K562 (cell line): Measurements from ENCODE around the gene FGR. TPM values are rescaled to one million over a fixed set of nuclear protein-coding genes. Genes with fewer than 3 reads are reported as not detected.

Experiments used
- CREB1 ChIP-seq, 2 experiments: sonication (generic) in 1 of 2; formaldehyde crosslinking in 1 of 2; IDR thresholded peaks; 2 replicates each; pipeline versions ENCODE4 v1.6.1 to v1.8.0; 2012 to 2022; ENCODE audit warnings: inconsistent platforms in 1 of 2, mild to moderate bottlenecking in 1 of 2, missing genetic modification reagents in 1 of 2, moderate library complexity in 1 of 2
- ELF1 ChIP-seq: fragments of 200-800 bp; sonication (Bioruptor generic); IDR thresholded peaks from 2 replicates; pipeline ENCODE4 v1.6.1; 2016; ENCODE audit warnings: missing genetic modification characterization, missing compliant biosample characterization
- IRF2 ChIP-seq: sonication (generic); formaldehyde crosslinking; IDR thresholded peaks from 2 replicates; pipeline ENCODE4 v1.8.1; 2022; ENCODE audit warnings: mild to moderate bottlenecking, missing genetic modification reagents
- KLF6 ChIP-seq: fragments of 250-450 bp; sonication (Bioruptor Pico); IDR thresholded peaks from 2 replicates; pipeline ENCODE4 v1.4.0; 2020; ENCODE audit warnings: mild to moderate bottlenecking, moderate library complexity, borderline replicate concordance
- NONO ChIP-seq, 2 experiments: fragments of 200-400 bp in 1 of 2; fragments of 450-650 bp in 1 of 2; formaldehyde crosslinking in 1 of 2; IDR thresholded peaks; 2 replicates each; pipeline ENCODE4 v1.6.1; 2017; ENCODE audit warnings: low read depth in 2 of 2, mild to moderate bottlenecking in 2 of 2, moderate library complexity in 2 of 2, low read length in 1 of 2
- polyA plus RNA-seq, 8 experiments: library from polyadenylated mRNA; depleted of rRNA in 4 of 8; stranded (reverse) in 5 of 8; unstranded in 3 of 8; fragments of >200 nt; fragmentation: Nextera tagmentation in 2 of 8; fragmentation: Illumina TruSeq in 1 of 8; extraction: Ambion mirVana in 2 of 8; extraction: Trizol in 1 of 8; gene quantifications; 2 replicates each; pipeline versions ENCODE4 v1.2.1 to v1.2.3, GENCODE V29; 2011 to 2014; ENCODE audit warnings: inconsistent platforms in 1 of 8, missing spikeins in 1 of 8
- total RNA-seq, 7 experiments: library from RNA; depleted of rRNA in 6 of 7; stranded (reverse); fragments of >200 nt in 6 of 7; fragmentation: Illumina TruSeq in 2 of 7; extraction: Trizol in 2 of 7; gene quantifications; 2 replicates each; pipeline versions ENCODE4 v1.2.1 to v1.2.3, GENCODE V29; 2011 to 2021; ENCODE audit warnings: low replicate concordance in 1 of 7
- TF ChIP-seq, protein P1 (sequence below), 2 experiments: fragments of 450-650 bp in 1 of 2; sonication (generic) in 1 of 2; formaldehyde crosslinking in 1 of 2; IDR thresholded peaks; 2 replicates each; pipeline versions ENCODE4 v1.7.1 to v1.9.0; 2016 to 2022; ENCODE audit warnings: inconsistent platforms in 1 of 2, mild to moderate bottlenecking in 1 of 2, missing genetic modification reagents in 1 of 2
- TF ChIP-seq, protein P2 (sequence below): fragments of 450-650 bp; formaldehyde crosslinking; conservative IDR thresholded peaks from 2 replicates; pipeline ENCODE4 v1.4.0; 2022; ENCODE audit warnings: mild to moderate bottlenecking, missing genetic modification characterization
- TF ChIP-seq, protein P3 (sequence below), 2 experiments: IDR thresholded peaks in 1 of 2; conservative IDR thresholded peaks in 1 of 2; 2 replicates each; pipeline ENCODE4 v1.6.1; 2016; ENCODE audit warnings: low read depth in 2 of 2, mild to moderate bottlenecking in 1 of 2, missing compliant biosample characterization in 1 of 2, missing genetic modification characterization in 1 of 2, moderate library complexity in 1 of 2
- TF ChIP-seq, protein P4 (sequence below): fragments of 200-800 bp; sonication (Bioruptor generic); IDR thresholded peaks from 2 replicates; pipeline ENCODE4 v1.6.1; 2017; ENCODE audit warnings: missing genetic modification characterization, missing compliant biosample characterization

Gene FGR
- total and polyA plus RNA-seq, 9 of the 15 experiments (the other 6 are each of a cell fraction or from before 2014, with no cell fraction given) = 0.04 to 0.11 TPM; not detected in 7

DNA sequence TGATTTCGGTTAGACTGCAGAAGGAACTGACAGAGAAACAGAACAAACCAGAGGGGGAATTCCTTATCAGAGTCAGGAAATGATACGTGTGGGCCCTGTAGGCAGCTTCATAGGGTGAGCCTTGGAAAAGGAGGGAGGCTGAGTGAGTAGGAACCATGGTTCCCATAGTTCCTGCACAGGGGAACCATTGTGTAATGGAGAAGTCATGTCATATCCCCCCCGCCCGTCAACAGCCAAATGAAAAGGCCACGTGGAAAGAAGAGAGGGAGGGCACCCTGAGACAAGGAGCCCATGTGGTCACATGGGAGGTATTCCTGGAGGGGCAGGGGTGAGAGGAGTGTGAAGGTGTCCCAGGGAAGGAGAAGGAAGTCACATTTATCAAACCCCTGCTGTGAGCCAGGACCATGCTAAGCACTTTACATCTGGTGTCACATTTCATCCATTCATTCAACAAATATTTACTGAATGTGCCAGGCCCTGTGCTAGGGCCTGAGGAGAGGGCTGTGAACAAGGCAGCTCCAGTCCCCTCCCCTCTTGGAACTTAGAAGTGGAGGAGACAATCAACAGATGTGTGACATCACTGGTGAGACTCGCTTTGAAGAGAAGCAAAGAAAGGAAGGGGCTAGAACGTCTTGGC lies 15.7 kb upstream of the FGR start (continued):
- TF ChIP-seq, protein P1, sequence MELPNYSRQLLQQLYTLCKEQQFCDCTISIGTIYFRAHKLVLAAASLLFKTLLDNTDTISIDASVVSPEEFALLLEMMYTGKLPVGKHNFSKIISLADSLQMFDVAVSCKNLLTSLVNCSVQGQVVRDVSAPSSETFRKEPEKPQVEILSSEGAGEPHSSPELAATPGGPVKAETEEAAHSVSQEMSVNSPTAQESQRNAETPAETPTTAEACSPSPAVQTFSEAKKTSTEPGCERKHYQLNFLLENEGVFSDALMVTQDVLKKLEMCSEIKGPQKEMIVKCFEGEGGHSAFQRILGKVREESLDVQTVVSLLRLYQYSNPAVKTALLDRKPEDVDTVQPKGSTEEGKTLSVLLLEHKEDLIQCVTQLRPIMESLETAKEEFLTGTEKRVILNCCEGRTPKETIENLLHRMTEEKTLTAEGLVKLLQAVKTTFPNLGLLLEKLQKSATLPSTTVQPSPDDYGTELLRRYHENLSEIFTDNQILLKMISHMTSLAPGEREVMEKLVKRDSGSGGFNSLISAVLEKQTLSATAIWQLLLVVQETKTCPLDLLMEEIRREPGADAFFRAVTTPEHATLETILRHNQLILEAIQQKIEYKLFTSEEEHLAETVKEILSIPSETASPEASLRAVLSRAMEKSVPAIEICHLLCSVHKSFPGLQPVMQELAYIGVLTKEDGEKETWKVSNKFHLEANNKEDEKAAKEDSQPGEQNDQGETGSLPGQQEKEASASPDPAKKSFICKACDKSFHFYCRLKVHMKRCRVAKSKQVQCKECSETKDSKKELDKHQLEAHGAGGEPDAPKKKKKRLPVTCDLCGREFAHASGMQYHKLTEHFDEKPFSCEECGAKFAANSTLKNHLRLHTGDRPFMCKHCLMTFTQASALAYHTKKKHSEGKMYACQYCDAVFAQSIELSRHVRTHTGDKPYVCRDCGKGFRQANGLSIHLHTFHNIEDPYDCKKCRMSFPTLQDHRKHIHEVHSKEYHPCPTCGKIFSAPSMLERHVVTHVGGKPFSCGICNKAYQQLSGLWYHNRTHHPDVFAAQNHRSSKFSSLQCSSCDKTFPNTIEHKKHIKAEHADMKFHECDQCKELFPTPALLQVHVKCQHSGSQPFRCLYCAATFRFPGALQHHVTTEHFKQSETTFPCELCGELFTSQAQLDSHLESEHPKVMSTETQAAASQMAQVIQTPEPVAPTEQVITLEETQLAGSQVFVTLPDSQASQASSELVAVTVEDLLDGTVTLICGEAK (IDR thresholded peaks at IDR 0.05) = no peak
- TF ChIP-seq, protein P1 (CRISPR knock-in tag; IDR thresholded peaks at IDR 0.05) = no peak
- TF ChIP-seq, protein P2, sequence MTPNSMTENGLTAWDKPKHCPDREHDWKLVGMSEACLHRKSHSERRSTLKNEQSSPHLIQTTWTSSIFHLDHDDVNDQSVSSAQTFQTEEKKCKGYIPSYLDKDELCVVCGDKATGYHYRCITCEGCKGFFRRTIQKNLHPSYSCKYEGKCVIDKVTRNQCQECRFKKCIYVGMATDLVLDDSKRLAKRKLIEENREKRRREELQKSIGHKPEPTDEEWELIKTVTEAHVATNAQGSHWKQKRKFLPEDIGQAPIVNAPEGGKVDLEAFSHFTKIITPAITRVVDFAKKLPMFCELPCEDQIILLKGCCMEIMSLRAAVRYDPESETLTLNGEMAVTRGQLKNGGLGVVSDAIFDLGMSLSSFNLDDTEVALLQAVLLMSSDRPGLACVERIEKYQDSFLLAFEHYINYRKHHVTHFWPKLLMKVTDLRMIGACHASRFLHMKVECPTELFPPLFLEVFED (CRISPR knock-in tag) = no peak
- TF ChIP-seq, protein P3, sequence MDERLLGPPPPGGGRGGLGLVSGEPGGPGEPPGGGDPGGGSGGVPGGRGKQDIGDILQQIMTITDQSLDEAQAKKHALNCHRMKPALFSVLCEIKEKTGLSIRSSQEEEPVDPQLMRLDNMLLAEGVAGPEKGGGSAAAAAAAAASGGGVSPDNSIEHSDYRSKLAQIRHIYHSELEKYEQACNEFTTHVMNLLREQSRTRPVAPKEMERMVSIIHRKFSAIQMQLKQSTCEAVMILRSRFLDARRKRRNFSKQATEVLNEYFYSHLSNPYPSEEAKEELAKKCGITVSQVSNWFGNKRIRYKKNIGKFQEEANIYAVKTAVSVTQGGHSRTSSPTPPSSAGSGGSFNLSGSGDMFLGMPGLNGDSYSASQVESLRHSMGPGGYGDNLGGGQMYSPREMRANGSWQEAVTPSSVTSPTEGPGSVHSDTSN (CRISPR knock-in tag; IDR thresholded peaks at IDR 0.05; ENCODE audit: low read depth) = no peak
- TF ChIP-seq, protein P3 (tag; conservative IDR thresholded peaks at IDR 0.05; ENCODE audit: low read depth) = 0 out of 2 replicates have a peak, but pooled peaks have one; percentile 15
- TF ChIP-seq NONO (IDR thresholded peaks at IDR 0.05; ENCODE audit: low read depth in 2 of 2, low read length in 1 of 2) = peak in 1 of 2 experiments; percentile 76; a peak in 2 of 4 replicates
- no peak for TF ChIP-seq ELF1
- TF ChIP-seq IRF2 (CRISPR knock-in tag) = no peak
- no peak for TF ChIP-seq KLF6 (CRISPR knock-in tag)
- TF ChIP-seq CREB1 (IDR thresholded peaks at IDR 0.05) = no peak
- TF ChIP-seq CREB1 (CRISPR knock-in tag; IDR thresholded peaks at IDR 0.05) = no peak
- TF ChIP-seq, protein P4, sequence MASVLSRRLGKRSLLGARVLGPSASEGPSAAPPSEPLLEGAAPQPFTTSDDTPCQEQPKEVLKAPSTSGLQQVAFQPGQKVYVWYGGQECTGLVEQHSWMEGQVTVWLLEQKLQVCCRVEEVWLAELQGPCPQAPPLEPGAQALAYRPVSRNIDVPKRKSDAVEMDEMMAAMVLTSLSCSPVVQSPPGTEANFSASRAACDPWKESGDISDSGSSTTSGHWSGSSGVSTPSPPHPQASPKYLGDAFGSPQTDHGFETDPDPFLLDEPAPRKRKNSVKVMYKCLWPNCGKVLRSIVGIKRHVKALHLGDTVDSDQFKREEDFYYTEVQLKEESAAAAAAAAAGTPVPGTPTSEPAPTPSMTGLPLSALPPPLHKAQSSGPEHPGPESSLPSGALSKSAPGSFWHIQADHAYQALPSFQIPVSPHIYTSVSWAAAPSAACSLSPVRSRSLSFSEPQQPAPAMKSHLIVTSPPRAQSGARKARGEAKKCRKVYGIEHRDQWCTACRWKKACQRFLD (CRISPR knock-in tag) = peak; percentile 72; the same call in 1 of the 2 replicates
